Measurements from ENCODE around the gene CACNB2.
A peak's percentile ranks its signal among the peaks of the same experiment; 100 is the strongest.

The CACNB2 gene

GRCh38 chr10:18350340-18350739 is 210.1 kb downstream of the CACNB2 start:
- DNase-seq = no peak

- DNase-seq = no peak
These were observed 211.2 kb downstream of the CACNB2 start for GRCh38 chr10:18351421-18351820.

- DNase-seq = no peak
These were observed 212.0 kb downstream of the CACNB2 start for GRCh38 chr10:18352175-18352574.

GRCh38 chr10:18359812-18360211 is 219.6 kb downstream of the CACNB2 start:
- DNase-seq = no peak

- no peak for DNase-seq
These were observed 222.7 kb downstream of the CACNB2 start for GRCh38 chr10:18362892-18363291.

GRCh38 chr10:18364987-18365775 is 225.0 kb downstream of the CACNB2 start:
- peak; percentile 8 for DNase-seq

- DNase-seq = no peak
These were observed 227.6 kb downstream of the CACNB2 start for GRCh38 chr10:18367840-18368239.

GRCh38 chr10:18368273-18368672 is 228.0 kb downstream of the CACNB2 start:
- DNase-seq = no peak

GRCh38 chr10:18368682-18369081 is 228.5 kb downstream of the CACNB2 start:
- no peak for DNase-seq

GRCh38 chr10:18369859-18370473 is 229.7 kb downstream of the CACNB2 start:
- DNase-seq = no peak

GRCh38 chr10:18376650-18377049 is 236.4 kb downstream of the CACNB2 start:
- DNase-seq = no peak

- DNase-seq = no peak
These were observed 237.7 kb downstream of the CACNB2 start for GRCh38 chr10:18377898-18378297.

- no peak for DNase-seq
These were observed 238.5 kb downstream of the CACNB2 start for GRCh38 chr10:18378766-18379165.

- no peak for DNase-seq
These were observed 241.5 kb downstream of the CACNB2 start for GRCh38 chr10:18381679-18382078.

GRCh38 chr10:18397906-18398305 is 257.7 kb downstream of the CACNB2 start:
- DNase-seq = no peak

GRCh38 chr10:18399158-18399557 is 258.9 kb downstream of the CACNB2 start:
- DNase-seq = no peak

GRCh38 chr10:18400201-18400905 is 260.1 kb downstream of the CACNB2 start:
- peak; percentile 47 for DNase-seq

GRCh38 chr10:18400906-18401245 is 260.7 kb downstream of the CACNB2 start:
- no peak for DNase-seq

GRCh38 chr10:18401416-18402195 is 261.4 kb downstream of the CACNB2 start:
- DNase-seq = no peak

GRCh38 chr10:18402853-18403252 is 262.6 kb downstream of the CACNB2 start:
- no peak for DNase-seq

GRCh38 chr10:18404530-18404929 is 264.3 kb downstream of the CACNB2 start:
- DNase-seq = no peak

- no peak for DNase-seq
These were observed 265.9 kb downstream of the CACNB2 start for GRCh38 chr10:18406136-18406535.
